DOHH2 (cell line): ENCODE measurements around the gene KLHL42.

Experiments
- H3F3A ChIP-seq: fragments of 200-600 bp; sonication (generic), shearing (Covaris generic); 2 replicates; pipeline ENCODE4 v1.6.0; 2016; ENCODE audit warnings: antibody characterized with exemption, mild to moderate bottlenecking; ENCODE audit not compliant: control insufficient read depth, insufficient read depth
- H3K27ac ChIP-seq: fragments of 200-600 bp; sonication (generic); 2 replicates; pipeline ENCODE4 v1.5.1; 2014; ENCODE audit warnings: low read depth, mild to moderate bottlenecking, low read length, moderate library complexity
- H3K27me3 ChIP-seq: fragments of 200-600 bp; sonication (generic); 2 replicates; pipeline ENCODE4 v1.6.1; 2014; ENCODE audit warnings: mild to moderate bottlenecking, low read length, mixed read lengths; ENCODE audit not compliant: control insufficient read depth
- H3K36me3 ChIP-seq: fragments of 200-600 bp; sonication (generic); 2 replicates; pipeline ENCODE4 v1.6.1; 2014; ENCODE audit warnings: mild to moderate bottlenecking, low read length, moderate library complexity, mixed read lengths; ENCODE audit not compliant: control insufficient read depth
- H3K4me1 ChIP-seq: fragments of 200-600 bp; sonication (generic); 2 replicates; pipeline ENCODE4 v1.6.1; 2014; ENCODE audit warnings: mild to moderate bottlenecking, low read length, mixed read lengths; ENCODE audit not compliant: control insufficient read depth
- H3K4me2 ChIP-seq: fragments of 200-600 bp; sonication (generic); 2 replicates; pipeline ENCODE4 v1.6.0; 2014; ENCODE audit warnings: mild to moderate bottlenecking, low read length, moderate library complexity
- H3K4me3 ChIP-seq: fragments of 200-600 bp; sonication (generic); 2 replicates; pipeline ENCODE4 v1.5.1; 2014; ENCODE audit warnings: mild to moderate bottlenecking, low read length, mixed read lengths
- H3K79me2 ChIP-seq: fragments of 200-600 bp; sonication (generic); 2 replicates; pipeline ENCODE4 v1.6.1; 2014; ENCODE audit warnings: mild to moderate bottlenecking, low read length, mixed read lengths; ENCODE audit not compliant: control insufficient read depth
- H3K9me2 ChIP-seq: fragments of 200-600 bp; sonication (generic); replicated peaks from 2 replicates; pipeline ENCODE4 v1.6.1; 2014; ENCODE audit warnings: mild to moderate bottlenecking, low read length, mixed read lengths; ENCODE audit not compliant: control insufficient read depth
- H3K9me3 ChIP-seq: fragments of 200-600 bp; sonication (generic); 2 replicates; pipeline ENCODE4 v1.6.1; 2014; ENCODE audit warnings: antibody characterized with exemption, low read length, mixed read lengths; ENCODE audit not compliant: control insufficient read depth, insufficient read depth
- H4K20me1 ChIP-seq: fragments of 200-600 bp; sonication (generic); 2 replicates; pipeline ENCODE4 v1.6.0; 2014; ENCODE audit warnings: low read depth, mild to moderate bottlenecking, antibody characterized with exemption, low read length, moderate library complexity; ENCODE audit not compliant: control insufficient read depth, insufficient read depth
- EZH2phosphoT487 ChIP-seq: fragments of 200-600 bp; sonication (generic); IDR thresholded peaks from 2 replicates; pipeline ENCODE4 v1.6.1; 2017; ENCODE audit warnings: borderline replicate concordance, mild to moderate bottlenecking, antibody characterized with exemption, low read length, moderate library complexity, mixed read lengths
- TF ChIP-seq, protein P1 (sequence below): fragments of 200-600 bp; sonication (generic); IDR thresholded peaks from one replicate; pipeline ENCODE4 v1.5.1; 2014; ENCODE audit warnings: antibody characterized with exemption, mild to moderate bottlenecking, low read depth, low read length; ENCODE audit not compliant: poor library complexity, severe bottlenecking

Gene KLHL42

DNA sequence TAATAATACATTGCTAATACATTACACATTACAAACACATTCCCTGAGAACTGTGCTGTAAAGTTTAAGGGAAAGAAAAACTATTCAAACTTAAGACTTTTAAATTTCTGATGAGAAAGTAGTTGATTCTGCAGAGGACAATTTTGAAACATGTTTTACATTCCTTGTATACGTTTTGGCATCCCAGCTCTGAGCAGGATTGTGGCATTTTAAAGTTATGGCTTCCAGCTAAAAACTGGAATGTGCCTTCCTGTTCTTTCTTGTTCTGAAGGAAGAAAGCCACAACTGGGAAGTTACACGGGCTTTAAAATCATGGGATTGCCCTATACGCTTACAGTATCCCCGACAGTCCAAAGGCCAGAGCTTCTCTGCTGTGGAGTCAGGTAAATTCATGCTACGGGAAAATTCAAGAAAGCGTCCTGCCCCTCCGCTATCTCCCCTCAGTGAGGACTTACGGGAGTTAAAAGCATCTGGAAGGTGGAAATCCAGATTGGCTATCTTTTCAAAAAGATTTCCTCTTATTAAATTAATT, 10.8 kb upstream of the KLHL42 start:
- no peaks in the 10 kb centered on the region for H3K4me1 ChIP-seq
- TF ChIP-seq, protein P1, sequence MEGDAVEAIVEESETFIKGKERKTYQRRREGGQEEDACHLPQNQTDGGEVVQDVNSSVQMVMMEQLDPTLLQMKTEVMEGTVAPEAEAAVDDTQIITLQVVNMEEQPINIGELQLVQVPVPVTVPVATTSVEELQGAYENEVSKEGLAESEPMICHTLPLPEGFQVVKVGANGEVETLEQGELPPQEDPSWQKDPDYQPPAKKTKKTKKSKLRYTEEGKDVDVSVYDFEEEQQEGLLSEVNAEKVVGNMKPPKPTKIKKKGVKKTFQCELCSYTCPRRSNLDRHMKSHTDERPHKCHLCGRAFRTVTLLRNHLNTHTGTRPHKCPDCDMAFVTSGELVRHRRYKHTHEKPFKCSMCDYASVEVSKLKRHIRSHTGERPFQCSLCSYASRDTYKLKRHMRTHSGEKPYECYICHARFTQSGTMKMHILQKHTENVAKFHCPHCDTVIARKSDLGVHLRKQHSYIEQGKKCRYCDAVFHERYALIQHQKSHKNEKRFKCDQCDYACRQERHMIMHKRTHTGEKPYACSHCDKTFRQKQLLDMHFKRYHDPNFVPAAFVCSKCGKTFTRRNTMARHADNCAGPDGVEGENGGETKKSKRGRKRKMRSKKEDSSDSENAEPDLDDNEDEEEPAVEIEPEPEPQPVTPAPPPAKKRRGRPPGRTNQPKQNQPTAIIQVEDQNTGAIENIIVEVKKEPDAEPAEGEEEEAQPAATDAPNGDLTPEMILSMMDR: no peak
- no peak for TF ChIP-seq EZH2phosphoT487
- no peak overlapping the region for H3K4me3 ChIP-seq
- no peaks in the 10 kb centered on the region for H3K9me2 ChIP-seq
- H3K36me3 ChIP-seq: no peaks in the 10 kb centered on the region
- no peak overlapping the region for H3K4me2 ChIP-seq
- no peak overlapping the region for H3K27ac ChIP-seq
- H3K9me3 ChIP-seq: no peaks in the 10 kb centered on the region
- H4K20me1 ChIP-seq: no peaks in the 10 kb centered on the region
- no peaks in the 10 kb centered on the region for H3F3A ChIP-seq
- no peaks in the 10 kb centered on the region for H3K27me3 ChIP-seq
- H3K79me2 ChIP-seq: no peaks in the 10 kb centered on the region

DNA sequence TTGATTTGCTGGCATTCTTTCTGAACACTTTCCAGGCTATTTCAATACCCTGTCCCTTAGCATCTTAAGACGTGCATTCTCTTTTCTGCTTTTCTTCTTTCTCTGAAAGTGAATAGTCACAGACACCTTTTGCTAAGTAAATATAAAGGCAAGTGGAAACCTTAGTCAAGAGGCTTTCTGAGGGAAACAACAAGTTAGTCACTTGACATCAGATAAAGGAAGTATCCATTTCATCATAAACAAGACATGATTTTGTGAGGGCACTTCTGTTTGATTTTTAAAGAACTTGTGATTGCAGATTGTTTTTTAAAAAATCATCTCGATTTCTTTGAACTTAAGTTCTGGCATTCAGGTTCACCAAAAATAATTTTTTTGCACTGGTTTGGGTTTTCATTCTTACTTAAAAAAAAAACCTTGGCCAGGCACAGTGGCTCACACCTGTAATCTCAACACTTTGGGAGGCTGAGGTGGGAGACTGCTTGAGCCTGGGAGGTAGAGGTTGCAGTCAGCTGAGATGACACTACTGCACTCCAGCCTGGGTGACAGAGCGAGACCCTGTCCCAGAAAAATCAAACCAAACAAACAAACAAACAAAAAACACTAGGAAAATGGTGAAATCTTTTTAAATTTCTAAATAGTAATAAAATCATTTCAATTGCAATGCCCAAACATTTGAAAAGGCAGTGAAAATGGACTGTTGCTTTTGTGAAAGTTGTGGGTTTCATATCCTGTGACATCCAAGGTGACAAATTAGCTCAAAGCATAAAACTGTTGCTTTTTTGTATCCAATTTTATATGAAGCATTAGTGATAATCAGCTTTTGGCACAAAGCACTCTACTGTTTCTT, 8.3 kb upstream of the KLHL42 start:
- Histone ChIP-seq H4K20me1 (no peaks in the 10 kb centered on the region), H3K9me3 (no peaks in the 10 kb centered on the region), H3K4me2 (no peak overlapping the region), H3K27me3 (no peaks in the 10 kb centered on the region), H3K4me3 (no peak overlapping the region), H3K4me1 (no peaks in the 10 kb centered on the region), H3K36me3 (no peaks in the 10 kb centered on the region), H3K27ac (no peak overlapping the region), H3K9me2 (no peaks in the 10 kb centered on the region), H3K79me2 (no peaks in the 10 kb centered on the region), H3F3A (no peaks in the 10 kb centered on the region)
- TF ChIP-seq EZH2phosphoT487: no peak
- TF ChIP-seq, protein P1: no peak

DNA sequence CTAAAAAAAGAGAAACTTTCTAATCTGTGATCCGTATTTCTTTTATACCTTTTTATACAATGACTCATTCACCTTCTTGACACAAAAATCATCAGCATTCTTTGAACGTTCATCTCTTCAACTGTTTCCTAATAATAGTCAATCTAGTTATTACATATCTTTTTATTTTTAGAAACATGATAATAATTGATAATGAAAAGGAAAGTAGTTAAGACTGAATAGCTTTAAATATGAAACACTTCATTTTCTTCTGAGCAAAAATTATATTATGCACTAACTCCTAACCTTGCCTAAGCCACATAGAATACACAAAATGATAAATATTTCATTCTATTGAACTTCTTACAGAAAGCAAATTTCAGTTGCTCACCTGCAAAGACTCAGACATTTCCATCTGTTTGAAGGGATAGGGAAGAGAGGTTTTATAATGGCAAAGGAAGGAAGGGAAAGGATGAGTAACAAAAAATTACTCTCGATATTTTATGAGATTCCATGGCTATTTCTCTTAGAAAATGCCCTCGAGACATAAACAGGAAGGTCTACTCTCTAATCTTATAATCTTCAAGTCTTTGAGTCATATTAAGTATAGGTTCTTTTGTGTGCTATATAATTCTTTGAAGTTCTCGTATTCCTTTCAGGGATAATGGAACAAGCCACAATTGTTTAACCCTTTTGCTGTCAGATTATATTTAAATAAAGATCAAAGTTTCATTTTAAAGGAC, 7.5 kb upstream of the KLHL42 start:
- H3K4me1 ChIP-seq: no peaks in the 10 kb centered on the region
- H3K4me2 ChIP-seq: no peak overlapping the region
- H3K4me3 ChIP-seq: no peak overlapping the region
- no peaks in the 10 kb centered on the region for H3K27me3 ChIP-seq
- H3K9me2 ChIP-seq: no peaks in the 10 kb centered on the region
- no peaks in the 10 kb centered on the region for H3K9me3 ChIP-seq
- no peaks in the 10 kb centered on the region for H3F3A ChIP-seq
- no peak for TF ChIP-seq EZH2phosphoT487
- TF ChIP-seq, protein P1: no peak
- H3K27ac ChIP-seq: no peak overlapping the region
- no peaks in the 10 kb centered on the region for H3K36me3 ChIP-seq
- H4K20me1 ChIP-seq: no peaks in the 10 kb centered on the region
- H3K79me2 ChIP-seq: no peaks in the 10 kb centered on the region
